Measurements from ENCODE around the gene CDH12. TPM values are rescaled to one million over a fixed set of nuclear protein-coding genes. Genes with fewer than 3 reads are reported as not detected.
"Not testable (repeated sequence)": the region's sequence is repeated elsewhere in the genome, so short reads cannot be mapped to it uniquely, and the experiment has no call there.

The CDH12 gene
- total and polyA plus RNA-seq, 10 donors = 0.32 TPM; not detected in 9

GRCh38 chr5:22036061-22036460, 817.1 kb downstream of the CDH12 start:
- Histone ChIP-seq H3K4me3 (no peak overlapping the region), H3K27ac (no peak overlapping the region), H3K36me3 (no peaks in the 10 kb centered on the region), H3K27me3 (replicated peaks in 1 of 7) (no peaks in the 10 kb centered on the region), H3K9me3 (peaks cover 0 to 21% (median 3%) of the 10 kb centered on the region in 8 donors), H3K4me1 (no peaks in the 10 kb centered on the region)
- intact Hi-C loops (cut with DNase I; ENCODE audit: low total_unique reads) = no loop called here
- DNase-seq = no peak
- TF ChIP-seq POLR2AphosphoS5 (IDR thresholded peaks at IDR 0.05) = no peak
- no peak for TF ChIP-seq POLR2A (IDR thresholded peaks at IDR 0.05)
- no peak for TF ChIP-seq CTCF (IDR thresholded peaks at IDR 0.05 in 8 of 11, conservative IDR thresholded peaks at IDR 0.05 in 3 of 11)

- no peak for DNase-seq
- H3K27ac ChIP-seq = no peak overlapping the region
- no peaks in the 10 kb centered on the region for H3K4me1 ChIP-seq
- H3K4me3 ChIP-seq = no peak overlapping the region
- H3K36me3 ChIP-seq = no peaks in the 10 kb centered on the region
- peaks cover 0 to 13% (median 0%) of the 10 kb centered on the region in 8 donors for H3K9me3 ChIP-seq
- 76 to 87% (median 85%) methylated on average over 2 of the region's 2 CpGs for WGBS, 5 donors
- no peaks in the 10 kb centered on the region for H3K27me3 ChIP-seq (replicated peaks in 1 of 7)
- intact Hi-C loops (cut with DNase I; ENCODE audit: low total_unique reads) = no loop called here
- TF ChIP-seq POLR2AphosphoS5 (IDR thresholded peaks at IDR 0.05) (no peak), POLR2A (IDR thresholded peaks at IDR 0.05) (no peak), CTCF (IDR thresholded peaks at IDR 0.05 in 8 of 11, conservative IDR thresholded peaks at IDR 0.05 in 3 of 11) (no peak)
Measured at GRCh38 chr5:22033066-22033465, 820.1 kb downstream of the CDH12 start.

- Histone ChIP-seq H3K27ac (no peak overlapping the region), H3K4me3 (no peak overlapping the region), H3K4me1 (no peaks in the 10 kb centered on the region), H3K9me3 (peaks cover 0 to 6% (median 0%) of the 10 kb centered on the region in 8 donors), H3K27me3 (replicated peaks in 1 of 7) (no peaks in the 10 kb centered on the region), H3K36me3 (no peaks in the 10 kb centered on the region)
- WGBS, 5 donors = 71 to 86% (median 82%) methylated on average over 1 of the region's 1 CpG
- no peak for DNase-seq
- TF ChIP-seq POLR2A (IDR thresholded peaks at IDR 0.05) = no peak
- TF ChIP-seq POLR2AphosphoS5 (IDR thresholded peaks at IDR 0.05) = no peak
- no peak for TF ChIP-seq CTCF (IDR thresholded peaks at IDR 0.05 in 8 of 11, conservative IDR thresholded peaks at IDR 0.05 in 3 of 11)
- intact Hi-C loops (cut with DNase I; ENCODE audit: low total_unique reads) = no loop called here
Measured at GRCh38 chr5:22023784-22024183, 829.4 kb downstream of the CDH12 start.

- 40 to 66% (median 48%) methylated on average over 3 of the region's 3 CpGs for WGBS, 5 donors
Measured at GRCh38 chr5:22012893-22013292, 840.3 kb downstream of the CDH12 start.

GRCh38 chr5:22010808-22011207, 842.3 kb downstream of the CDH12 start:
- H3K4me1 ChIP-seq; H3K36me3 ChIP-seq; H3K27me3 ChIP-seq (replicated peaks in 1 of 7); H3K27ac ChIP-seq; H3K9me3 ChIP-seq; H3K4me3 ChIP-seq; DNase-seq; intact Hi-C loops (cut with DNase I; ENCODE audit: low total_unique reads): not testable (repeated sequence)
- WGBS, 5 donors = 68 to 91% (median 83%) methylated on average over 3 of the region's 4 CpGs

More at GRCh38 chr5:22012893-22013292, 840.3 kb downstream of the CDH12 start:
- H3K9me3 ChIP-seq; H3K4me3 ChIP-seq; H3K36me3 ChIP-seq; DNase-seq; H3K27ac ChIP-seq; H3K4me1 ChIP-seq; H3K27me3 ChIP-seq (replicated peaks in 1 of 7); intact Hi-C loops (cut with DNase I; ENCODE audit: low total_unique reads): not testable (repeated sequence)

GRCh38 chr5:22001097-22001496, 852.0 kb downstream of the CDH12 start:
- WGBS, 5 donors = 88 to 95% (median 92%) methylated on average over 2 of the region's 2 CpGs
- H3K27me3 ChIP-seq (replicated peaks in 1 of 7); H3K36me3 ChIP-seq; H3K4me3 ChIP-seq; DNase-seq; H3K27ac ChIP-seq; H3K9me3 ChIP-seq; intact Hi-C loops (cut with DNase I; ENCODE audit: low total_unique reads); H3K4me1 ChIP-seq: not testable (repeated sequence)

GRCh38 chr5:21985799-21986198, 867.3 kb downstream of the CDH12 start:
- DNase-seq; H3K36me3 ChIP-seq; H3K9me3 ChIP-seq; intact Hi-C loops (cut with DNase I; ENCODE audit: low total_unique reads); H3K4me1 ChIP-seq; H3K27me3 ChIP-seq (replicated peaks in 1 of 7); H3K27ac ChIP-seq; H3K4me3 ChIP-seq: not testable (repeated sequence)
- WGBS, 5 donors = 64 to 83% (median 70%) methylated on average over 1 of the region's 1 CpG

GRCh38 chr5:21951571-21951970, 901.6 kb downstream of the CDH12 start:
- H3K9me3 ChIP-seq; H3K36me3 ChIP-seq; H3K27me3 ChIP-seq (replicated peaks in 1 of 7); H3K4me1 ChIP-seq; intact Hi-C loops (cut with DNase I; ENCODE audit: low total_unique reads); DNase-seq; H3K27ac ChIP-seq; H3K4me3 ChIP-seq: not testable (repeated sequence)
- 56 to 82% (median 76%) methylated on average over 1 of the region's 1 CpG for WGBS, 5 donors
